ENCODE results near the gene MRPS23. TPM values are rescaled to one million over a fixed set of nuclear protein-coding genes. Genes with fewer than 3 reads are reported as not detected.

MRPS23 gene
- total and polyA plus RNA-seq, 2 of the 13 experiments (the other 11 are each of a cell fraction or from before 2014, with no cell fraction given): 63.2 to 181 TPM

DNA sequence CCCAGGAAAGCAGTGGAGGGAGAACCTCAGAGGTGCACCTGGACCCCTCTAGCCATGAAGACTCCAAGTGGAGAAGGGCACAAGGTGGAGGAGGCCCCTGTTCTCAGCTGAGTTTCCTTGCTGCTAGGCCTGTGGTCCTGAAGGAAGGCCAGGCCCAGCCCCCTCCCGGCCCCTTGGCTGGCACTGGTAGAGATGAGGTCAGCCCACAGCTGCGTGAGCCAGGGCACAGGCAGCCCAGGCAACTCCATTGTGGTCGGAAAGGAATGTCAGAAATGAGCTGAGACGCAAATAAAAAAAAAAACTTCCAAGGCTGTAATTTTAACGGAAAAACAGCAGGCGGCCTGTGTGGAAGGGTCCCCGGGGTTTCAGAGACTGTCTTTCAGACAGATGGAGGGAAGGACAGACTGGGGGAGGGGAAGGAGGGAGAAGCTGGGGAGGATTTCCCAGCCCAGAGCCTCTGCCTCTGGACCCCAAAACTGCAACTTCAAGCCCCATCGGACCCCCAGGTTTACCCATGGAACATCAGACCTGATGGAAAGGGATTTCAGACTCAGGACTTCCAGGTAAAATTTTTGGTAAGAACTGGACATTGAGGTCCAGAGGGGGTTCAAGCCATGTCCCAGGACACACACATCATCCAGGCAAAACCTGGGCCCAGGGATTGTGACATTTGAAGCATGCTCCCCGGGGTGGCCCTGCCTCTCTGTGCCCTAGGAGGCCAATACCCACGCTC lies 25.6 kb upstream of the MRPS23 start (continued):
- TF ChIP-seq, protein P1, sequence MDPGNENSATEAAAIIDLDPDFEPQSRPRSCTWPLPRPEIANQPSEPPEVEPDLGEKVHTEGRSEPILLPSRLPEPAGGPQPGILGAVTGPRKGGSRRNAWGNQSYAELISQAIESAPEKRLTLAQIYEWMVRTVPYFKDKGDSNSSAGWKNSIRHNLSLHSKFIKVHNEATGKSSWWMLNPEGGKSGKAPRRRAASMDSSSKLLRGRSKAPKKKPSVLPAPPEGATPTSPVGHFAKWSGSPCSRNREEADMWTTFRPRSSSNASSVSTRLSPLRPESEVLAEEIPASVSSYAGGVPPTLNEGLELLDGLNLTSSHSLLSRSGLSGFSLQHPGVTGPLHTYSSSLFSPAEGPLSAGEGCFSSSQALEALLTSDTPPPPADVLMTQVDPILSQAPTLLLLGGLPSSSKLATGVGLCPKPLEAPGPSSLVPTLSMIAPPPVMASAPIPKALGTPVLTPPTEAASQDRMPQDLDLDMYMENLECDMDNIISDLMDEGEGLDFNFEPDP (CRISPR knock-in tag; conservative IDR thresholded peaks at IDR 0.05): no peak
- TF ChIP-seq MAFF (IDR thresholded peaks at IDR 0.05; ENCODE audit: low read depth, low read length): peak; percentile 25; the same call in 1 of the 2 replicates
- TF ChIP-seq SP1 (IDR thresholded peaks at IDR 0.05): no peak
- no peak for TF ChIP-seq SP1 (CRISPR knock-in tag; IDR thresholded peaks at IDR 0.05)
- TF ChIP-seq, protein P2, sequence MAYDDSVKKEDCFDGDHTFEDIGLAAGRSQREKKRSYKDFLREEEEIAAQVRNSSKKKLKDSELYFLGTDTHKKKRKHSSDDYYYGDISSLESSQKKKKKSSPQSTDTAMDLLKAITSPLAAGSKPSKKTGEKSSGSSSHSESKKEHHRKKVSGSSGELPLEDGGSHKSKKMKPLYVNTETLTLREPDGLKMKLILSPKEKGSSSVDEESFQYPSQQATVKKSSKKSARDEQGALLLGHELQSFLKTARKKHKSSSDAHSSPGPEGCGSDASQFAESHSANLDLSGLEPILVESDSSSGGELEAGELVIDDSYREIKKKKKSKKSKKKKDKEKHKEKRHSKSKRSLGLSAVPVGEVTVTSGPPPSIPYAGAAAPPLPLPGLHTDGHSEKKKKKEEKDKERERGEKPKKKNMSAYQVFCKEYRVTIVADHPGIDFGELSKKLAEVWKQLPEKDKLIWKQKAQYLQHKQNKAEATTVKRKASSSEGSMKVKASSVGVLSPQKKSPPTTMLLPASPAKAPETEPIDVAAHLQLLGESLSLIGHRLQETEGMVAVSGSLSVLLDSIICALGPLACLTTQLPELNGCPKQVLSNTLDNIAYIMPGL (CRISPR knock-in tag; IDR thresholded peaks at IDR 0.05; ENCODE audit: borderline replicate concordance in 1 of 2, low read depth in 1 of 2): no peak; a peak in 1 of 4 replicates
- TF ChIP-seq, protein P3, sequence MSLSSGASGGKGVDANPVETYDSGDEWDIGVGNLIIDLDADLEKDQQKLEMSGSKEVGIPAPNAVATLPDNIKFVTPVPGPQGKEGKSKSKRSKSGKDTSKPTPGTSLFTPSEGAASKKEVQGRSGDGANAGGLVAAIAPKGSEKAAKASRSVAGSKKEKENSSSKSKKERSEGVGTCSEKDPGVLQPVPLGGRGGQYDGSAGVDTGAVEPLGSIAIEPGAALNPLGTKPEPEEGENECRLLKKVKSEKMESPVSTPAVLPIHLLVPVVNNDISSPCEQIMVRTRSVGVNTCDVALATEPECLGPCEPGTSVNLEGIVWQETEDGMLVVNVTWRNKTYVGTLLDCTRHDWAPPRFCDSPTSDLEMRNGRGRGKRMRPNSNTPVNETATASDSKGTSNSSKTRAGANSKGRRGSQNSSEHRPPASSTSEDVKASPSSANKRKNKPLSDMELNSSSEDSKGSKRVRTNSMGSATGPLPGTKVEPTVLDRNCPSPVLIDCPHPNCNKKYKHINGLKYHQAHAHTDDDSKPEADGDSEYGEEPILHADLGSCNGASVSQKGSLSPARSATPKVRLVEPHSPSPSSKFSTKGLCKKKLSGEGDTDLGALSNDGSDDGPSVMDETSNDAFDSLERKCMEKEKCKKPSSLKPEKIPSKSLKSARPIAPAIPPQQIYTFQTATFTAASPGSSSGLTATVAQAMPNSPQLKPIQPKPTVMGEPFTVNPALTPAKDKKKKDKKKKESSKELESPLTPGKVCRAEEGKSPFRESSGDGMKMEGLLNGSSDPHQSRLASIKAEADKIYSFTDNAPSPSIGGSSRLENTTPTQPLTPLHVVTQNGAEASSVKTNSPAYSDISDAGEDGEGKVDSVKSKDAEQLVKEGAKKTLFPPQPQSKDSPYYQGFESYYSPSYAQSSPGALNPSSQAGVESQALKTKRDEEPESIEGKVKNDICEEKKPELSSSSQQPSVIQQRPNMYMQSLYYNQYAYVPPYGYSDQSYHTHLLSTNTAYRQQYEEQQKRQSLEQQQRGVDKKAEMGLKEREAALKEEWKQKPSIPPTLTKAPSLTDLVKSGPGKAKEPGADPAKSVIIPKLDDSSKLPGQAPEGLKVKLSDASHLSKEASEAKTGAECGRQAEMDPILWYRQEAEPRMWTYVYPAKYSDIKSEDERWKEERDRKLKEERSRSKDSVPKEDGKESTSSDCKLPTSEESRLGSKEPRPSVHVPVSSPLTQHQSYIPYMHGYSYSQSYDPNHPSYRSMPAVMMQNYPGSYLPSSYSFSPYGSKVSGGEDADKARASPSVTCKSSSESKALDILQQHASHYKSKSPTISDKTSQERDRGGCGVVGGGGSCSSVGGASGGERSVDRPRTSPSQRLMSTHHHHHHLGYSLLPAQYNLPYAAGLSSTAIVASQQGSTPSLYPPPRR (CRISPR knock-in tag; IDR thresholded peaks at IDR 0.05; ENCODE audit: borderline replicate concordance): 0 out of 2 replicates have a peak, but pooled peaks have one; percentile 25
- TF ChIP-seq, protein P4, sequence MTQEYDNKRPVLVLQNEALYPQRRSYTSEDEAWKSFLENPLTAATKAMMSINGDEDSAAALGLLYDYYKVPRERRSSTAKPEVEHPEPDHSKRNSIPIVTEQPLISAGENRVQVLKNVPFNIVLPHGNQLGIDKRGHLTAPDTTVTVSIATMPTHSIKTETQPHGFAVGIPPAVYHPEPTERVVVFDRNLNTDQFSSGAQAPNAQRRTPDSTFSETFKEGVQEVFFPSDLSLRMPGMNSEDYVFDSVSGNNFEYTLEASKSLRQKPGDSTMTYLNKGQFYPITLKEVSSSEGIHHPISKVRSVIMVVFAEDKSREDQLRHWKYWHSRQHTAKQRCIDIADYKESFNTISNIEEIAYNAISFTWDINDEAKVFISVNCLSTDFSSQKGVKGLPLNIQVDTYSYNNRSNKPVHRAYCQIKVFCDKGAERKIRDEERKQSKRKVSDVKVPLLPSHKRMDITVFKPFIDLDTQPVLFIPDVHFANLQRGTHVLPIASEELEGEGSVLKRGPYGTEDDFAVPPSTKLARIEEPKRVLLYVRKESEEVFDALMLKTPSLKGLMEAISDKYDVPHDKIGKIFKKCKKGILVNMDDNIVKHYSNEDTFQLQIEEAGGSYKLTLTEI (CRISPR knock-in tag; conservative IDR thresholded peaks at IDR 0.05): no peak
- TF ChIP-seq ARHGAP35 (CRISPR knock-in tag; IDR thresholded peaks at IDR 0.05; ENCODE audit: borderline replicate concordance): no peak
- peak; percentile 47; the same call in 1 of the 2 replicates for TF ChIP-seq KDM3A (CRISPR knock-in tag; IDR thresholded peaks at IDR 0.05; ENCODE audit: low read depth)
- TF ChIP-seq, protein P5, sequence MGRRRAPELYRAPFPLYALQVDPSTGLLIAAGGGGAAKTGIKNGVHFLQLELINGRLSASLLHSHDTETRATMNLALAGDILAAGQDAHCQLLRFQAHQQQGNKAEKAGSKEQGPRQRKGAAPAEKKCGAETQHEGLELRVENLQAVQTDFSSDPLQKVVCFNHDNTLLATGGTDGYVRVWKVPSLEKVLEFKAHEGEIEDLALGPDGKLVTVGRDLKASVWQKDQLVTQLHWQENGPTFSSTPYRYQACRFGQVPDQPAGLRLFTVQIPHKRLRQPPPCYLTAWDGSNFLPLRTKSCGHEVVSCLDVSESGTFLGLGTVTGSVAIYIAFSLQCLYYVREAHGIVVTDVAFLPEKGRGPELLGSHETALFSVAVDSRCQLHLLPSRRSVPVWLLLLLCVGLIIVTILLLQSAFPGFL (CRISPR knock-in tag; IDR thresholded peaks at IDR 0.05): no peak
- TF ChIP-seq, protein P6, sequence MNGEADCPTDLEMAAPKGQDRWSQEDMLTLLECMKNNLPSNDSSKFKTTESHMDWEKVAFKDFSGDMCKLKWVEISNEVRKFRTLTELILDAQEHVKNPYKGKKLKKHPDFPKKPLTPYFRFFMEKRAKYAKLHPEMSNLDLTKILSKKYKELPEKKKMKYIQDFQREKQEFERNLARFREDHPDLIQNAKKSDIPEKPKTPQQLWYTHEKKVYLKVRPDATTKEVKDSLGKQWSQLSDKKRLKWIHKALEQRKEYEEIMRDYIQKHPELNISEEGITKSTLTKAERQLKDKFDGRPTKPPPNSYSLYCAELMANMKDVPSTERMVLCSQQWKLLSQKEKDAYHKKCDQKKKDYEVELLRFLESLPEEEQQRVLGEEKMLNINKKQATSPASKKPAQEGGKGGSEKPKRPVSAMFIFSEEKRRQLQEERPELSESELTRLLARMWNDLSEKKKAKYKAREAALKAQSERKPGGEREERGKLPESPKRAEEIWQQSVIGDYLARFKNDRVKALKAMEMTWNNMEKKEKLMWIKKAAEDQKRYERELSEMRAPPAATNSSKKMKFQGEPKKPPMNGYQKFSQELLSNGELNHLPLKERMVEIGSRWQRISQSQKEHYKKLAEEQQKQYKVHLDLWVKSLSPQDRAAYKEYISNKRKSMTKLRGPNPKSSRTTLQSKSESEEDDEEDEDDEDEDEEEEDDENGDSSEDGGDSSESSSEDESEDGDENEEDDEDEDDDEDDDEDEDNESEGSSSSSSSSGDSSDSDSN (CRISPR knock-in tag; IDR thresholded peaks at IDR 0.05): peak; percentile 16; the same call in 1 of the 2 replicates

Measured in HepG2 (cell line).